ENCODE results near the gene SEC24A.
A peak's percentile ranks its signal among the peaks of the same experiment; 100 is the strongest.
"Not testable (repeated sequence)": the region's sequence is repeated elsewhere in the genome, so short reads cannot be mapped to it uniquely, and the experiment has no call there.

The SEC24A gene

DNA sequence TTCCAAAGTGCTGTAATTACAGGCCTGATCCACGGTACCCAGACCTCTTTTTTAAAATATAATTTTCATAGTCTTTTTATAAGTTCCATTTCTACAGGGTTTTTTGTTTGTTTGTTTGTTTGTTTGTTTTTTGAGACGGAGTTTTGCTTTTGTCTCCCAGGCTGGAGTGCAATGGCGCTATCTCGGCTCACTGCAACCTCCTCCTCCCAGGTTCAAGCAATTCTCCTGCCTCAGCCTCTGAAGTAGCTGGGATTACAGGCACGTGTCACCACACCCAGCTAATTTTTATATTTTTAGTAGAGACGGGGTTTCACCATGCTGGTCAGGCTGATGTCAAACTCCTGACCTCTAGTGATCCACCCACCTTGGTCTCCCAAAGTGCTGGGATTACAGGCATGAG, 2.1 kb downstream of the SEC24A start:
- DNase-seq (ENCODE audit: low read depth): not testable (repeated sequence)

- no peak for DNase-seq (ENCODE audit: low read depth)
Measured at GRCh38 chr5:134651531-134651930, 2.9 kb downstream of the SEC24A start.

GRCh38 chr5:134656690-134657089, 8.1 kb downstream of the SEC24A start:
- no peak for DNase-seq (ENCODE audit: low read depth)

DNA sequence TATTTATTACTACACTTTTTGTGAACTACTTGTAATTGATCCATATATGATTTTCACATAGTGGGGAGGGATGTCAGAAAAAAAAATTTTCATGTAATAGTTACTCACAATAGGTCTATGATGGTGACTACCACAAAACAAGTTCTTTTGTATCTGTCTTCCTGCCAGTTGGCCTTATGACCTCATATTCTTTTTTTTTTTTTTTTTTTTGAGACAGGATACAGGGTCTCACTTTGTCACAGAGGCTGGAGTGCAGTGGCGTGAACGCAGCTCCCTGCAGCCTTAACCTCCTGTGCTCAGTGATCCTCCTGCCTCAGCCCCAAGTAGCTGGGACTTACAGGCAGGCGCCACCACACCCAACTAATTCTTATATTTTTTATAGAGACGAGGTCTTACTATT, 10.9 kb downstream of the SEC24A start:
- no peak for DNase-seq (ENCODE audit: low read depth)

- DNase-seq (ENCODE audit: low read depth): no peak
Measured at GRCh38 chr5:134659922-134660321, 11.3 kb downstream of the SEC24A start.

DNA sequence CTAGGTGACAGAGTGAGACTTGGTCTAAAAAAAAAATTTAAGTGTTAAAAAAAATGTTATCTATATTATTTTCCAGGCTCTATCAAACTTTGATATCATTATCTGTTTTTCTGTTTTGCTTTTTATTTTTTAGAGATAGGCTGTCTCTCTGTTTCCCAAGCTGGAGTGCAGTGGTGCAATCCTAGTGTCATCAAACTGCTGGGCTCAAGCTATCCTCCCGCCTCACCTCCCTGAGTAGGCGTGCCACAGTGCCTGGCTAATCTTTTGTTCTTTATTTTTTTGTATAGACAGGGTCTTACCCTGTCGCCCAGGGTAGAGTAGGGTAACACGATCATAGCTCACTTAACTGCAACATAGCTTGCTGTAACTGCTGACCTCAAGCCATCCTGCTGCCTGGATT, 14.4 kb downstream of the SEC24A start:
- DNase-seq (ENCODE audit: low read depth): no peak

GRCh38 chr5:134664448-134664847, 15.9 kb downstream of the SEC24A start:
- no peak for DNase-seq (ENCODE audit: low read depth)

GRCh38 chr5:134673546-134673945, 25.0 kb downstream of the SEC24A start:
- not testable (repeated sequence) for DNase-seq (ENCODE audit: low read depth)

DNA sequence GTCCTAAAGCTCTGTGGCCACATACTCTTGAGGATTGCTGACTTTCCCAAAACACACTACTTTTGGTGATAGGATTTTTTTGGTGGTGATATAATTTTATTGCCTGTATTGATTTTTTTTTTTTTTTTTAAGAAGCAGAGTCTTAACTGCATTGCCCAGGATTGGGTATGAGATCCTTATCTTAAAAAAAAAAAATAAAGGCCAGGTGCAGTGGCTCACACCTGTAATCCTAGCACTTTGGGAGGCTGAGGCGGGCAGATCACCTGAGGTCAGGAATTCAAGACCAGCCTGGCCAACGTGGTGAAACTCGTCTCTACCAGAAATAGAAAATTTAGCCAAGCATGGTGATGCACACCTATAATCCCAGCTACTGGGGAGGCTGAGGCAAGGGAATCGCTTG, 28.8 kb downstream of the SEC24A start:
- DNase-seq (ENCODE audit: low read depth): not testable (repeated sequence)

DNA sequence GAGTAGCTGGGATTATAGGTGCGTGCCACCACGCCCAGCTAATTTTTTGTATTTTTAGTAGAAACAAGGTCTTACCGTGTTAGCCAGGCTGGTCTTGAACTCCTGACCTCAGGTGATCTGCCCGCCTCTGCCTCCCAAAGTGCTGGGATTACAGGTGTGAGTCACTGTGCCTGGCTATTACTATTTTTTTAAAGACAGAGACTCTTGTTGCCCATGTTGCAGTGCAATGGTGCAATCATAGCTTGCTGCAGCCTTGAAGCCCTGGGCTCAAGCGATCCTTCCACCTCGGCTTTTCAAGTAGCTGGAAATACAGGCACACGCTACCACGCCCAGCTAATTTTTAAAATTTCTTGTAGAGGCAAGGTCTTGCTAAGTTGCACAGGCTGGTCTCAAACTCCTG, 41.6 kb downstream of the SEC24A start:
- not testable (repeated sequence) for DNase-seq (ENCODE audit: low read depth)

- no peak for DNase-seq (ENCODE audit: low read depth)
Measured at GRCh38 chr5:134692722-134693121, 44.1 kb downstream of the SEC24A start.

- DNase-seq (ENCODE audit: low read depth): peak; percentile 85
Measured at GRCh38 chr5:134708301-134708700, 59.7 kb downstream of the SEC24A start.

DNA sequence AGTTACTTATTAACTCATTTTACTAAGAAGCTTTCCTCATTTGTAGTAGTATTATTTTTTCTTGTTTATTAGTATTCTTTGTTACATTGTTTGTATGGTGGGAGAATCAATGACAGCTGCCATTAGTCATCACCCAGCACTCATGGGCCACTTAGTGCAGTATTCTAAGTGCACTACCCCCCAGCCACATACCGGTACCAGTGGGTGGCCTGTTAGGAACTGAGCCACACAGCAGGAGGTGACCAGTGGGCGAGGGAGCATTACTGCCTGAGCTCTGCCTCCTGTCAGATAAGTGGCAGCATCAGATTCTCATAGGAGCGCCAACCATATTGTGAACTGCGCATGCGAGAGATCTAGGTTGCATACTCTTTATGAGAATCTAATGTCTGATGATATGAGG, 65.5 kb downstream of the SEC24A start:
- no peak for DNase-seq (ENCODE audit: low read depth)

DNA sequence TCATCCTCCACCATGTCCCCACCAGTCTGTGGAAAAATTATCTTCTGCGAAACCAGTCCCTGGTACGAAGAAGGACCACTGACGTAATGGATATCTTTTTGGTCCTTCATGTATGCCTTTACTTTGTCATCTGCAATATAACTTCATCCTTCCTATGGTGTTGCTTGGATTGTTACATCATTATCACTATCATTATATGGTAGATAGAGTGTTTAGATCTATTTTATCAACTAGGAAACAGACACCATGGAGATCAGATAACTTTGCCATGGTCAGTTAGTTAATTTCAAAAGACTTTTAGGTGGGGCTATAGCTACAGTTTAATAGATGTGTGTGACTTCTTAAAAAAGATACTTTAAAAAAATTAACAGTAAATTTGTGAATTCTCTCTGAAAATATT, 66.0 kb downstream of the SEC24A start:
- DNase-seq (ENCODE audit: low read depth): no peak

DNA sequence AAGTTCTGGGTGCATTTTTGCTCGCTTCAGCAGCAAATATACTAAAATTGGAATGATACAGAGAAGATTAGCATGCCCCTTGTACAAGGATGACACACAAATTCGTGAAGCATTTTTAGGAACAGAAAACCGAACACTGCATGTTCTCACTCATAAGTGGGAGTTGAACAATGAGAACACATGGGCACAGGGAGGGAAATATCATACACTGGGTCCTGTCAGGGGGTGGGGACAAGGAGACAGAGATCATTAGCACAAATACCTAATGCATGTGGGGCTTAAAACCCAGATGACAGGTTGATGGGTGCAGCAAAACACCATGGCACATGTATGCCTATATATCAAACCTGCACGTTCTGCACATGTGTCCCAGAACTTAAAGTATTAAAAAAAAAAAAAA, 66.9 kb downstream of the SEC24A start:
- not testable (repeated sequence) for DNase-seq (ENCODE audit: low read depth)

DNA sequence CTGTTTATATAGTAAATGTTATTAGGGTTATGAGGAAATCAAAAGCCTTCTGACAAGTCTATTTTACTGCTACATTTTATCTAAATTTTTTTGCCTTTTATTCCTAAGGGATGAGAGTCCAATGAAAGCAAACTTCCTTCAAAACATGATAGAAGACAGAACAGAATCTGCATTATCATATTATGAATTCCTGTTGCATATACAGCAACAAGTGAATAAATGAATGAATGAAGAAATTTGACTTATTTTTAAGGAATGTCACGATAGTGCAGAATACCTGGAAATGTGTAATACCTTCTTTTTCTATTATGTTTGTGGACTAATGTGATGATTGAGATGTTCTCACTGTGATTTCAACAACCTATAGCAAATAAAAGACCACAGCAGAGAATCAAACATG, 76.3 kb downstream of the SEC24A start:
- DNase-seq (ENCODE audit: low read depth): no peak

DNA sequence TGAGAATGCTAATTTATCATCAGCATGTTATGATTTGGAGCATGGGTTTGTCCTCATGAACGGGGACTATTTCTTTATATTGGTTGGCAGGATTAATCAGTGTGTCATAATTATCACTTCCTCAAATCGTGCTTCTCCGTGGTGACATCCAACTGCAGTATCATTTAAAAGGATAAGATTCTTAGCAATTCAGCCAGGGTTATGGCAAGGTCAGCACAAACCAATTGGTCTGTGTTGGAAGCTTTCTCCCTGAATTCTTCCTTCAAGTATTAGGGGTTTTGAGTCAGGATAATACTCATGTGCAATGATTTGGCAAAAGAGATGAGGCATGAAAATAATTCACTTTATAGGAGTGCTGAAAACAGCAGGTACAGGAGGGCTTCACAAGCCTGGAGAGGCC, 84.2 kb downstream of the SEC24A start:
- DNase-seq (ENCODE audit: low read depth): no peak

DNA sequence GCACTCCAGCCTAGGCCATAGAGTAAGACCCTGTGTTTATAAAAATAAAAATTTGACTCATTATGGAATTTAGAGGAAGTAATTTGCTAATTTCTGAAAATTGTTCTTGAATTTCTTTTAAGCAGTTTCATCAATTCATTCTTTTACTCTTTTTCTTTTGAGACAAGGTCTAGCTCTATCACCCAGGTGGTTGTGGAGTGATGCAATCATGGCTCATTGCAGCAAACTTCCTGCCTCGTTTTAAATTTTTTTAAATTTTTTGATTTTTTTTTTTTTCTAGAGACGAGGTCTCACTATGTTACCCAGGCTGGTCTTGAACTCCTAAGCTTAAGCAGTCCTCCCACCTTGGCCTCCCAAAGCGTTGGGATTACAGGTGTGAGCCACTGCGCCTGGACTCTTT, 86.7 kb downstream of the SEC24A start:
- no peak for DNase-seq (ENCODE audit: low read depth)

- DNase-seq (ENCODE audit: low read depth): no peak
Measured at GRCh38 chr5:134736173-134736812, 87.7 kb downstream of the SEC24A start.

- peak; percentile 97 for DNase-seq (ENCODE audit: low read depth)
Measured at GRCh38 chr5:134738133-134738962, 89.8 kb downstream of the SEC24A start, which contains the start of gene CAMLG. CAMLG (plus strand) TSS chr5:134738548; CDS start chr5:134738621, 73 bp downstream.

DNA sequence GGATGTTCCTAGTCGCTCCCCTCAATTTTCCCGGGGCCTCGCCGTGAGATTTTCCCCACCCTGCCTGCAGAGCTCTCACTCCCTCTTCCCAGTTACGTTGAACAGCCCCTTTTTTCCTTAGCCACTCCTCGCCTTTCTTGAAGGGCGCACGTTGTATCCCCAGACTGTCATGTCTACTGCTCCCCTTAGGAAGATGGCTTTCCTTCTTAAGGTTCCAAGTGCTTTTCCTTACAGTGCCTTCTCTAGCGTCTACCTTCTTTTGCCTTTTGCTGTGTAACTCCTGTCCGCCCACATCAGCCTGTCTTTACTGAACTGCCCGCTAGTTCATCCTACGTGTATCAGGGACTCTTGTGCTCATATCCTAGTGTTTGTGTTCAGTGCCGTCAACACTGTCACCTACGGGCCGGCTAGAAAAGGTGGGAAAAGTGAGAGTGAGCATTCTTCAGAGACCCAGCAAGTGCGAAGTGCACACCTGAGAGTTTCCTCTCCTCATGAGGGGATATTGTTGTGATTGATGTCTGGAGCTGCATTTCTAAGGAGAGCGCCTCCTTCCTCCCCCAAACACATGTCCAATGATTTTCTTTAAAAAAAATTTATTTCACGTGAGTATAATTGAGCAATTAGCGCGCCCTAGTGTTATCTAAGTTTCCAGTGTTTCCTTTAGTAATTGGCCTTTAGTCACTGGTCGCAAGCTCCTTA, 90.5 kb downstream of the SEC24A start:
- DNase-seq (ENCODE audit: low read depth): peak; percentile 24

GRCh38 chr5:134741052-134741451, 92.5 kb downstream of the SEC24A start:
- DNase-seq (ENCODE audit: low read depth): no peak

GRCh38 chr5:134742134-134742533, 93.5 kb downstream of the SEC24A start:
- no peak for DNase-seq (ENCODE audit: low read depth)

Data from fibroblast of gingiva (primary cell).